Natural killer cell (primary cell): ENCODE data around the gene APOL2. TPM values are rescaled to one million over a fixed set of nuclear protein-coding genes. Genes with fewer than 3 reads are reported as not detected.
A peak's percentile ranks its signal among the peaks of the same experiment; 100 is the strongest.

Source experiments
- ATAC-seq, 3 donors: fragments of 150-1000 bp in 2 of 3; fragments of 200-7000 bp in 1 of 3; cut with Tn5 transposase; 1 replicate in 1 of 3; 2 replicates in 2 of 3; pipeline ENCODE4 v1.10.0; 2021; ENCODE audit warnings: mild to moderate bottlenecking in 2 of 3, moderate library complexity in 2 of 3
- DNase-seq, 2 donors: peaks; one replicate each; pipeline versions ENCODE4 v3.0.0 to v3.0.0-alpha.2; 2013 to 2021; ENCODE audit warnings: mixed read lengths in 1 of 2
- H3K27ac ChIP-seq: one replicate; pipeline ENCODE4 v1.5.1; 2013; ENCODE audit warnings: mild to moderate bottlenecking, low read length
- H3K27me3 ChIP-seq: one replicate; pipeline ENCODE4 v1.6.1; 2013; ENCODE audit warnings: low read length; ENCODE audit not compliant: control insufficient read depth, insufficient read depth
- H3K36me3 ChIP-seq: one replicate; pipeline ENCODE4 v1.6.1; 2013; ENCODE audit warnings: low read length; ENCODE audit not compliant: control insufficient read depth, insufficient read depth
- H3K4me1 ChIP-seq: one replicate; pipeline ENCODE4 v1.6.1; 2013; ENCODE audit warnings: low read length; ENCODE audit not compliant: control insufficient read depth, insufficient read depth
- H3K4me3 ChIP-seq: one replicate; pipeline ENCODE4 v1.5.1; 2013; ENCODE audit warnings: low read length
- H3K9me3 ChIP-seq: one replicate; pipeline ENCODE4 v1.6.1; 2013; ENCODE audit warnings: low read length; ENCODE audit not compliant: control insufficient read depth, insufficient read depth
- H3K27ac Mint-ChIP-seq, 2 donors: one replicate each; pipeline ENCODE4 v1.8.0; 2022; ENCODE audit warnings: mild to moderate bottlenecking in 2 of 2, mixed read lengths in 2 of 2, moderate library complexity in 1 of 2
- H3K27me3 Mint-ChIP-seq, 2 donors: one replicate each; pipeline ENCODE4 v1.8.0; 2022; ENCODE audit warnings: low read depth in 2 of 2, mixed read lengths in 2 of 2
- H3K36me3 Mint-ChIP-seq: one replicate; pipeline ENCODE4 v1.8.0; 2022; ENCODE audit warnings: mixed read lengths
- H3K4me1 Mint-ChIP-seq, 2 donors: one replicate each; pipeline ENCODE4 v1.8.0; 2022; ENCODE audit warnings: mixed read lengths in 2 of 2
- H3K4me3 Mint-ChIP-seq: one replicate; pipeline ENCODE4 v1.8.0; 2022; ENCODE audit warnings: mild to moderate bottlenecking, moderate library complexity, mixed read lengths
- H3K9me3 Mint-ChIP-seq, 2 donors: one replicate each; pipeline ENCODE4 v1.8.0; 2022; ENCODE audit warnings: mixed read lengths in 2 of 2
- whole genome bisulfite sequencing: methylation state at CpG from one replicate; pipeline ENCODE4 v1.1.7; 2013; ENCODE audit warnings: missing lambda C conversion rate; ENCODE audit not compliant: insufficient coverage; 5-methylcytosine and 5-hydroxymethylcytosine counted together
- intact Hi-C: fragments of 100-400 bp; cut with micrococcal nuclease; formaldehyde crosslinking; loops from one replicate; pipeline ENCODE4 v1.14.2; 2022
- total RNA-seq, 4 donors: library from RNA; stranded (reverse); fragments of 120-200 nt in 1 of 4; gene quantifications; one replicate each; pipeline versions ENCODE4 v1.2.3 to v1.2.4, GENCODE V29; 2013 to 2022
- TF ChIP-seq, protein P1 (sequence below): fragments of 200-600 bp; IDR thresholded peaks from one replicate; pipeline ENCODE4 v1.8.0; 2022; ENCODE audit warnings: antibody characterized with exemption

APOL2 gene
- total RNA-seq, 3 donors from 2014 or later (not counting 1 experiment from before 2014, with no cell fraction given) = 51.7 to 112 (median 67.2) TPM

DNA sequence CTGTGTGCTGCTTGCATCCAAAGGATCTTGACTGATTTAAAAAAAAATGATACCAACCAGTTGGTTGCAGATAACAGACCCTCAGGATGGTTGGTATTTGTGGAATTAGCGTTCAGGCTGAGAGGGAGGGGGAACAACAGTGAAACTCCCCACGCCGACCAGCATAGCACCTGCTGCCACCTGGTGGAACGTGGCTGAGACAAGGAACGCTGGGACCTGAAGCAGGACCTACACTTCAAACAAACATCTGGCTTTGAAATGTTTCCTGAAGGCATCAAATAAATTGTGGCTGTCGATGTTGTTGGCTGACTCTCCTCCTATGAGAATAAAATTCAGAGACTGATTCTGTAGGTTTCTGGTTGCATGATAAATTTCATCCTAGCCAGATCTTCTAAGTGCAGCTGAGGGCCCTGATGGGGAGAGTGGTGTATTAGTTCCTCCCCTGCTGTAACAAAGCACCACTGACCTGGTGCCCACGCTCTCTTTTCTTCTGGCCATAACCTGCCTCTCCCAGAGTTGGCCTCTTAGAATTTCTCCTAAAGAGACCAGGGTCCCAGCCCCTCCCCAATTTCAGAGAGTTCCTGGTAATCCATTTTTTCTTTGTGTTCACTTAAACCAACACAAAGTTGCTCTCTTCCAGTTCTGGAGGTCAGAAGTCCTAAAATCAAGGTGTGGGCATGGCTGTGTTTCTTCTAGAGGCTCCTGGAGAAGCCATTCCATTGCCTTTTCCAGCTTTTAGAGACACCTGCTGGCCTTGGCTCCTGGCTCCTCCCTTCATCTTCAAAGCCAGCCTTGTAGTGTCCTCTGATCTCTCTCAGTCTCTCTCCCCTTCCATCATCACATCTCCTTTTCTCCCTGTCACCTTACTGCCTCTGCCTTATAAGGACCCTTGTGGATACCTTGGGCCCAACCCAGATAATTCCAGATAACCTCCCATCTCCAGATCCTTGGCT is 17.3 kb downstream of the APOL2 start:
- Mint-ChIP-seq H3K9me3 (no peaks in the 10 kb centered on the region), H3K27me3 (peaks cover 2 to 24% of the 10 kb centered on the region in 2 donors), H3K36me3 (no peaks in the 10 kb centered on the region), H3K4me1 (peaks cover 5 to 6% of the 10 kb centered on the region in 2 donors), H3K4me3 (peak overlapping the region; percentile 29), H3K27ac (peak overlapping the region in 1 of 2 donors; percentile 48)
- DNase-seq = peak in 1 of 2 donors; percentile 74
- intact Hi-C loops = no loop called here
- WGBS = 12% methylated on average over 7 of the region's 7 CpGs
- Histone ChIP-seq H3K4me1 (no peaks in the 10 kb centered on the region), H3K27me3 (no peaks in the 10 kb centered on the region), H3K9me3 (no peaks in the 10 kb centered on the region), H3K36me3 (peaks cover 3% of the 10 kb centered on the region), H3K4me3 (no peak overlapping the region), H3K27ac (no peak overlapping the region)
- ATAC-seq = peak; percentile 75 to 95 (median 83)
- TF ChIP-seq, protein P1, sequence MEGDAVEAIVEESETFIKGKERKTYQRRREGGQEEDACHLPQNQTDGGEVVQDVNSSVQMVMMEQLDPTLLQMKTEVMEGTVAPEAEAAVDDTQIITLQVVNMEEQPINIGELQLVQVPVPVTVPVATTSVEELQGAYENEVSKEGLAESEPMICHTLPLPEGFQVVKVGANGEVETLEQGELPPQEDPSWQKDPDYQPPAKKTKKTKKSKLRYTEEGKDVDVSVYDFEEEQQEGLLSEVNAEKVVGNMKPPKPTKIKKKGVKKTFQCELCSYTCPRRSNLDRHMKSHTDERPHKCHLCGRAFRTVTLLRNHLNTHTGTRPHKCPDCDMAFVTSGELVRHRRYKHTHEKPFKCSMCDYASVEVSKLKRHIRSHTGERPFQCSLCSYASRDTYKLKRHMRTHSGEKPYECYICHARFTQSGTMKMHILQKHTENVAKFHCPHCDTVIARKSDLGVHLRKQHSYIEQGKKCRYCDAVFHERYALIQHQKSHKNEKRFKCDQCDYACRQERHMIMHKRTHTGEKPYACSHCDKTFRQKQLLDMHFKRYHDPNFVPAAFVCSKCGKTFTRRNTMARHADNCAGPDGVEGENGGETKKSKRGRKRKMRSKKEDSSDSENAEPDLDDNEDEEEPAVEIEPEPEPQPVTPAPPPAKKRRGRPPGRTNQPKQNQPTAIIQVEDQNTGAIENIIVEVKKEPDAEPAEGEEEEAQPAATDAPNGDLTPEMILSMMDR = peak; percentile 56

DNA sequence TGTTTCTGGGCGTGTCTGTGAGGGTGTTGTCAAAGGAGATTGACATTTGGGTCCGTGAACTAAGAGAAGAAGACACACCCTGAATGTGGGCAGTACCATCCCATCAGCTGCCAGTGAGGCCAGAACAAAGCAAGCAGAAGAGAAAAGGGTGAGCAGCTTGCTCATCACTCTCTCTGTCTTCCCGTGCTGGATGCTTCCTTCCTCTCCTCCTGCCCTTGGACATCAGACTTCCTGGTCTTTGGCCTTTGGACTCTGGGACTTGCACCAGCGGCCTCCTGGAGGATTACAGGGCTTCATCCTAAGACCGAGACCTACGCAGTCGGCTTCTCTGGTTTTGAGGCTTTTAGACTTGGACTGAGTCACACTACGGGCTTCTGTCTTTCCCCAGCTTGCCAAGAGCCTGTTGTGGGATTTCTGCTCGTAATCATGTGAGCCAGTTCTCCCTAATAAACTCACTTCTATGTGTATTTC is 18.8 kb downstream of the APOL2 start:
- H3K27ac ChIP-seq = no peak overlapping the region

DNA sequence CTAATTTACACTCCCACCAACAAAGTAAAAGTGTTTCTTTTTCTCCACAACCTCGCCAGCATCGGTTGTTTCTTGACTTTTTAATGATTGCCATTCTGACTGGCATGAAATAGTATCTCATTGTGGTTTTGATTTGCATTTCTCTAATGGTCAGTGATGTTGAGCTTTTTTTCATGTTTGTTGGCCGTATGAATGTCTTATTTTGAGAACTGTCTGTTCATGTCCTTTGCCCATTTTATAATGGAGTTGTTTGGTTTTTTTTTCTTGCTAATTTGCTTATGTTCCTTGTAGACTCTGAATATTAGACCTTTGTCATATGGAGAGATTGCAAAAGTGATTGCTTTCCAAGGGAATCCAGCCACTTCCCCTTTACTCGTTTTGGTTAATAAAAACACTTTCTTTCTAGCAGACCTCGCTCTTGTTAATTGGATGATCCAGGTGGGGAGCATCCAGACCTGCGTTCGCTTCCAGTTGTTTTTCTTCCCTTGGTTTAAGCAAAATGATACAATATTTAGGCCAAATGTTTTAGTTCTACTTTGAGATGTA is 20.6 kb downstream of the APOL2 start:
- Mint-ChIP-seq H3K4me3 (no peak overlapping the region), H3K27me3 (peaks cover 11 to 37% of the 10 kb centered on the region in 2 donors), H3K4me1 (peaks cover 5 to 6% of the 10 kb centered on the region in 2 donors), H3K27ac (no peak overlapping the region), H3K36me3 (no peaks in the 10 kb centered on the region), H3K9me3 (no peaks in the 10 kb centered on the region)
- H3K9me3 ChIP-seq = no peaks in the 10 kb centered on the region
- no peaks in the 10 kb centered on the region for H3K27me3 ChIP-seq
- TF ChIP-seq, protein P1 = no peak
- H3K4me1 ChIP-seq = no peaks in the 10 kb centered on the region
- intact Hi-C loops = no loop called here
- ATAC-seq (no peak), DNase-seq (no peak)
- H3K36me3 ChIP-seq = no peaks in the 10 kb centered on the region
- H3K4me3 ChIP-seq = no peak overlapping the region
- no peak overlapping the region for H3K27ac ChIP-seq
- 80% methylated on average over 7 of the region's 7 CpGs for WGBS

More for the DNA sequence above, 18.8 kb downstream of the APOL2 start:
- no peak overlapping the region for H3K4me3 ChIP-seq
- Mint-ChIP-seq H3K4me1 (peaks cover 5 to 6% of the 10 kb centered on the region in 2 donors), H3K27me3 (peaks cover 6 to 35% of the 10 kb centered on the region in 2 donors), H3K27ac (no peak overlapping the region), H3K36me3 (no peaks in the 10 kb centered on the region), H3K4me3 (no peak overlapping the region), H3K9me3 (no peaks in the 10 kb centered on the region)
- H3K36me3 ChIP-seq = no peaks in the 10 kb centered on the region
- intact Hi-C loops = no loop called here
- TF ChIP-seq, protein P1 = no peak
- no peaks in the 10 kb centered on the region for H3K4me1 ChIP-seq
- H3K9me3 ChIP-seq = no peaks in the 10 kb centered on the region
- DNase-seq (no peak), ATAC-seq (no peak)
- H3K27me3 ChIP-seq = no peaks in the 10 kb centered on the region
- WGBS = 83% methylated on average over 8 of the region's 9 CpGs
